ENCODE data around the gene VTI1A.
"Not testable (repeated sequence)": the region's sequence is repeated elsewhere in the genome, so short reads cannot be mapped to it uniquely, and the experiment has no call there.

VTI1A gene

GRCh38 chr10:112507046-112507445 is 60.0 kb downstream of the VTI1A start:
- no peak for DNase-seq (ENCODE audit: low read depth)

- DNase-seq (ENCODE audit: low read depth) = no peak
Observed at GRCh38 chr10:112507988-112508387, 61.0 kb downstream of the VTI1A start.

- no peak for DNase-seq (ENCODE audit: low read depth)
Observed at GRCh38 chr10:112509558-112510291, 62.7 kb downstream of the VTI1A start.

GRCh38 chr10:112510384-112510783 is 63.4 kb downstream of the VTI1A start:
- DNase-seq (ENCODE audit: low read depth) = no peak

GRCh38 chr10:112512294-112512693 is 65.3 kb downstream of the VTI1A start:
- DNase-seq (ENCODE audit: low read depth) = no peak

GRCh38 chr10:112515126-112515525 is 68.1 kb downstream of the VTI1A start:
- DNase-seq (ENCODE audit: low read depth) = no peak

- no peak for DNase-seq (ENCODE audit: low read depth)
Observed at GRCh38 chr10:112515852-112516251, 68.8 kb downstream of the VTI1A start.

GRCh38 chr10:112517451-112517862 is 70.4 kb downstream of the VTI1A start:
- DNase-seq (ENCODE audit: low read depth) = no peak

- no peak for DNase-seq (ENCODE audit: low read depth)
Observed at GRCh38 chr10:112519133-112519761, 72.2 kb downstream of the VTI1A start.

- no peak for DNase-seq (ENCODE audit: low read depth)
Observed at GRCh38 chr10:112520914-112521313, 73.9 kb downstream of the VTI1A start.

- no peak for DNase-seq (ENCODE audit: low read depth)
Observed at GRCh38 chr10:112524641-112525040, 77.6 kb downstream of the VTI1A start.

GRCh38 chr10:112525200-112525599 is 78.2 kb downstream of the VTI1A start:
- DNase-seq (ENCODE audit: low read depth) = no peak

- DNase-seq (ENCODE audit: low read depth) = no peak
Observed at GRCh38 chr10:112526139-112526538, 79.1 kb downstream of the VTI1A start.

- DNase-seq (ENCODE audit: low read depth) = no peak
Observed at GRCh38 chr10:112526906-112527305, 79.9 kb downstream of the VTI1A start.

GRCh38 chr10:112528235-112528634 is 81.2 kb downstream of the VTI1A start:
- no peak for DNase-seq (ENCODE audit: low read depth)

GRCh38 chr10:112531421-112531820 is 84.4 kb downstream of the VTI1A start:
- no peak for DNase-seq (ENCODE audit: low read depth)

- no peak for DNase-seq (ENCODE audit: low read depth)
Observed at GRCh38 chr10:112532189-112532588, 85.2 kb downstream of the VTI1A start.

- no peak for DNase-seq (ENCODE audit: low read depth)
Observed at GRCh38 chr10:112532956-112533355, 85.9 kb downstream of the VTI1A start.

GRCh38 chr10:112533916-112534315 is 86.9 kb downstream of the VTI1A start:
- no peak for DNase-seq (ENCODE audit: low read depth)

GRCh38 chr10:112535531-112535951 is 88.5 kb downstream of the VTI1A start:
- DNase-seq (ENCODE audit: low read depth) = no peak

- no peak for DNase-seq (ENCODE audit: low read depth)
Observed at GRCh38 chr10:112536663-112537062, 89.6 kb downstream of the VTI1A start.

- no peak for DNase-seq (ENCODE audit: low read depth)
Observed at GRCh38 chr10:112538168-112538567, 91.2 kb downstream of the VTI1A start.

- DNase-seq (ENCODE audit: low read depth) = no peak
Observed at GRCh38 chr10:112539340-112539739, 92.3 kb downstream of the VTI1A start.

- not testable (repeated sequence) for DNase-seq (ENCODE audit: low read depth)
Observed at GRCh38 chr10:112542823-112543222, 95.8 kb downstream of the VTI1A start.
